WTC11 (cell line): ENCODE data around the gene CACNA1A. TPM values are rescaled to one million over a fixed set of nuclear protein-coding genes. Genes with fewer than 3 reads are reported as not detected.
A peak's percentile ranks its signal among the peaks of the same experiment; 100 is the strongest.

Experiments used
- CBFB ChIP-seq: sonication (generic); formaldehyde crosslinking; IDR thresholded peaks from 2 replicates; pipeline ENCODE4 v1.8.1; 2022; ENCODE audit warnings: mild to moderate bottlenecking, low read depth, missing genetic modification reagents
- ELF4 ChIP-seq: sonication (generic); formaldehyde crosslinking; IDR thresholded peaks from 2 replicates; pipeline ENCODE4 v1.8.1; 2022; ENCODE audit warnings: low read depth, mild to moderate bottlenecking, moderate library complexity, missing genetic modification reagents
- ESRRA ChIP-seq: sonication (generic); formaldehyde crosslinking; IDR thresholded peaks from 2 replicates; pipeline ENCODE4 v1.8.1; 2022; ENCODE audit warnings: mild to moderate bottlenecking, missing genetic modification reagents, borderline replicate concordance
- ETV6 ChIP-seq: sonication (generic); formaldehyde crosslinking; IDR thresholded peaks from 2 replicates; pipeline ENCODE4 v1.8.1; 2022; ENCODE audit warnings: mild to moderate bottlenecking, missing genetic modification reagents
- FOXK1 ChIP-seq: sonication (generic); formaldehyde crosslinking; IDR thresholded peaks from 2 replicates; pipeline ENCODE4 v1.8.0; 2022; ENCODE audit warnings: mild to moderate bottlenecking, moderate library complexity, missing genetic modification reagents
- FOXP1 ChIP-seq: sonication (generic); formaldehyde crosslinking; IDR thresholded peaks from 2 replicates; pipeline ENCODE4 v1.8.0; 2022; ENCODE audit warnings: missing genetic modification reagents, mild to moderate bottlenecking, moderate library complexity, borderline replicate concordance
- GABPB1 ChIP-seq: sonication (generic); formaldehyde crosslinking; IDR thresholded peaks from 2 replicates; pipeline ENCODE4 v1.8.1; 2023; ENCODE audit warnings: mild to moderate bottlenecking, missing genetic modification reagents
- GTF2I ChIP-seq: fragments of 250-450 bp; sonication (Bioruptor Pico); conservative IDR thresholded peaks from 2 replicates; pipeline ENCODE4 v1.4.0; 2021; ENCODE audit warnings: mild to moderate bottlenecking
- HMGA2 ChIP-seq: fragments of 250-450 bp; sonication (Bioruptor Pico); IDR thresholded peaks from 2 replicates; pipeline ENCODE4 v1.4.0; 2021; ENCODE audit warnings: mild to moderate bottlenecking, moderate library complexity
- IRF2 ChIP-seq: sonication (generic); formaldehyde crosslinking; IDR thresholded peaks from 2 replicates; pipeline ENCODE4 v1.8.0; 2022; ENCODE audit warnings: low read depth, missing genetic modification reagents, borderline replicate concordance
- KAT7 ChIP-seq: sonication (generic); formaldehyde crosslinking; IDR thresholded peaks from 2 replicates; pipeline ENCODE4 v1.8.1; 2023; ENCODE audit warnings: missing genetic modification reagents, mild to moderate bottlenecking, borderline replicate concordance
- MYBL2 ChIP-seq: sonication (generic); formaldehyde crosslinking; IDR thresholded peaks from 2 replicates; pipeline ENCODE4 v1.8.1; 2023; ENCODE audit warnings: mild to moderate bottlenecking, moderate library complexity, missing genetic modification reagents
- NR1H2 ChIP-seq: sonication (generic); formaldehyde crosslinking; IDR thresholded peaks from 2 replicates; pipeline ENCODE4 v1.9.0; 2021; ENCODE audit warnings: mild to moderate bottlenecking, moderate library complexity, missing genetic modification reagents
- NR3C1 ChIP-seq: sonication (generic); formaldehyde crosslinking; conservative IDR thresholded peaks from 2 replicates; pipeline ENCODE4 v1.8.1; 2023; ENCODE audit warnings: low read depth, mild to moderate bottlenecking, missing genetic modification reagents
- PRRX2 ChIP-seq: fragments of 250-450 bp; sonication (Bioruptor Pico); IDR thresholded peaks from 2 replicates; pipeline ENCODE4 v1.8.0; 2021; ENCODE audit warnings: mild to moderate bottlenecking
- TEAD4 ChIP-seq: sonication (generic); formaldehyde crosslinking; IDR thresholded peaks from 2 replicates; pipeline ENCODE4 v1.8.0; 2022; ENCODE audit warnings: mild to moderate bottlenecking, missing genetic modification reagents
- ZNF671 ChIP-seq: fragments of 250-450 bp; sonication (Bioruptor Pico); IDR thresholded peaks from 2 replicates; pipeline ENCODE4 v1.8.0; 2021; ENCODE audit warnings: mild to moderate bottlenecking
- total RNA-seq: library from RNA; stranded (reverse); gene quantifications from 3 replicates; pipeline ENCODE4 v1.2.3, GENCODE V29; 2021
- TF ChIP-seq, protein P1 (sequence below): sonication (generic); formaldehyde crosslinking; IDR thresholded peaks from 2 replicates; pipeline ENCODE4 v1.8.1; 2023; ENCODE audit warnings: mild to moderate bottlenecking, missing genetic modification reagents, moderate library complexity
- TF ChIP-seq, protein P2 (sequence below): sonication (generic); formaldehyde crosslinking; IDR thresholded peaks from 2 replicates; pipeline ENCODE4 v1.8.1; 2023; ENCODE audit warnings: mild to moderate bottlenecking, moderate library complexity, missing genetic modification reagents
- TF ChIP-seq, protein P3 (sequence below): fragments of 200-600 bp; IDR thresholded peaks from 2 replicates; pipeline ENCODE4 v1.8.0; 2022; ENCODE audit warnings: antibody characterized with exemption
- TF ChIP-seq, protein P4 (sequence below): sonication (generic); formaldehyde crosslinking; IDR thresholded peaks from 2 replicates; pipeline ENCODE4 v1.8.0; 2023; ENCODE audit warnings: missing genetic modification reagents
- TF ChIP-seq, protein P5 (sequence below): sonication (generic); formaldehyde crosslinking; IDR thresholded peaks from 2 replicates; pipeline ENCODE4 v1.8.0; 2023; ENCODE audit warnings: mild to moderate bottlenecking, missing genetic modification reagents
- TF ChIP-seq, protein P6 (sequence below): sonication (generic); formaldehyde crosslinking; IDR thresholded peaks from 2 replicates; pipeline ENCODE4 v1.8.0; 2022; ENCODE audit warnings: mild to moderate bottlenecking, missing genetic modification reagents
- TF ChIP-seq, protein P7 (sequence below): sonication (generic); formaldehyde crosslinking; IDR thresholded peaks from 2 replicates; pipeline ENCODE4 v1.8.1; 2022; ENCODE audit warnings: mild to moderate bottlenecking, missing genetic modification reagents, moderate library complexity, borderline replicate concordance
- TF ChIP-seq, protein P8 (sequence below): fragments of 250-450 bp; sonication (Bioruptor Pico); IDR thresholded peaks from 2 replicates; pipeline ENCODE4 v1.9.0; 2021; ENCODE audit warnings: moderate library complexity, mild to moderate bottlenecking, inconsistent platforms, borderline replicate concordance

CACNA1A gene
- total RNA-seq, 1 experiment from 2014 or later: 28.9 TPM

DNA sequence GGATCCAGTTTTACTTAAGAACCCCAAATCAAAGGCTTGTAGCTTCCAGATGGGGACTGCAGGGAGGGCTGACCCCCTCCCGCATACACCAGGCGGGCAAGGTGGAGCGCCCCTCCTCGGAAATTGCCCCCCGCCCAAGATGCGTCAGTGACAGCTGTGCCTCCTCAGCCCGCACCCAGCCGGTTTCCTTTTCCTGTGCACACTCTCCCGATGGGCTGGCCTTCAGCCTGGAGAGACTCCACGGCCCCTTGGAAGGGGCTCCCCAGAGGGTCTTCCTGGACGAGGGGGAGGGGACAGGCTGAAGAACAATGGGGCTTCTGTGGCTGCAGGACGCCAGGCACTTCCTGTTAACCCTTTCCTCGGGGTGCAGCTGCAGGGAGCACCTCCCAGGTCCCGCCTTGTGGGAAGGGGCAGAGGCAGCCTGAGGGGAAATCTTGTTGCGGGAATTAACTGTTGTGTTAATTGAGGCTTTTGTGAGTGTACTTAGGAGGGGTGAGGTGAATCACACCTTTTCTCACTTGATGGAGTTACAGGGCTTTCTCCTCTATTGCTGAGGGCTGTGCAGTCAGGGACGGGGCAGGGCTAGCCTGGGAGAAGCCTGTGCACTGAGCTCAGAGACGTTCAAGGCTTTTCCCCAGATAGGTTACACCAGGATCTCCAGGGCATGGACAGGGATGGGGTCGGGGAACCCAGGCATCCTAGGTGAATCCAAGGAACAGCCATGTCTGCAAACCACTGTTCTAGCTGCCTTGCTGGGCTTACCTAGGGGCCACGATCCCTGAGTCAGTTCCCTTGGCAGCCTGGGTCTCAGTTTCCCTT is 341.7 kb downstream of the CACNA1A start (continued):
- TF ChIP-seq, protein P1, sequence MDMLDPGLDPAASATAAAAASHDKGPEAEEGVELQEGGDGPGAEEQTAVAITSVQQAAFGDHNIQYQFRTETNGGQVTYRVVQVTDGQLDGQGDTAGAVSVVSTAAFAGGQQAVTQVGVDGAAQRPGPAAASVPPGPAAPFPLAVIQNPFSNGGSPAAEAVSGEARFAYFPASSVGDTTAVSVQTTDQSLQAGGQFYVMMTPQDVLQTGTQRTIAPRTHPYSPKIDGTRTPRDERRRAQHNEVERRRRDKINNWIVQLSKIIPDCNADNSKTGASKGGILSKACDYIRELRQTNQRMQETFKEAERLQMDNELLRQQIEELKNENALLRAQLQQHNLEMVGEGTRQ (CRISPR knock-in tag): peak; percentile 55
- TF ChIP-seq ELF4: no peak
- TF ChIP-seq FOXP1 (CRISPR knock-in tag): peak; percentile 91; the same call in 1 of the 2 replicates
- peak; percentile 99 for TF ChIP-seq ETV6 (CRISPR knock-in tag)
- TF ChIP-seq FOXK1 (CRISPR knock-in tag): peak; percentile 87
- no peak for TF ChIP-seq TEAD4 (CRISPR knock-in tag)
- TF ChIP-seq IRF2 (CRISPR knock-in tag): no peak
- TF ChIP-seq GABPB1 (CRISPR knock-in tag): peak; percentile 66; the same call in 1 of the 2 replicates
- no peak for TF ChIP-seq ESRRA (CRISPR knock-in tag)
- TF ChIP-seq HMGA2: no peak
- no peak for TF ChIP-seq KAT7 (CRISPR knock-in tag)
- TF ChIP-seq, protein P2, sequence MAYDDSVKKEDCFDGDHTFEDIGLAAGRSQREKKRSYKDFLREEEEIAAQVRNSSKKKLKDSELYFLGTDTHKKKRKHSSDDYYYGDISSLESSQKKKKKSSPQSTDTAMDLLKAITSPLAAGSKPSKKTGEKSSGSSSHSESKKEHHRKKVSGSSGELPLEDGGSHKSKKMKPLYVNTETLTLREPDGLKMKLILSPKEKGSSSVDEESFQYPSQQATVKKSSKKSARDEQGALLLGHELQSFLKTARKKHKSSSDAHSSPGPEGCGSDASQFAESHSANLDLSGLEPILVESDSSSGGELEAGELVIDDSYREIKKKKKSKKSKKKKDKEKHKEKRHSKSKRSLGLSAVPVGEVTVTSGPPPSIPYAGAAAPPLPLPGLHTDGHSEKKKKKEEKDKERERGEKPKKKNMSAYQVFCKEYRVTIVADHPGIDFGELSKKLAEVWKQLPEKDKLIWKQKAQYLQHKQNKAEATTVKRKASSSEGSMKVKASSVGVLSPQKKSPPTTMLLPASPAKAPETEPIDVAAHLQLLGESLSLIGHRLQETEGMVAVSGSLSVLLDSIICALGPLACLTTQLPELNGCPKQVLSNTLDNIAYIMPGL: peak; percentile 61; the same call in 1 of the 2 replicates
- TF ChIP-seq, protein P3, sequence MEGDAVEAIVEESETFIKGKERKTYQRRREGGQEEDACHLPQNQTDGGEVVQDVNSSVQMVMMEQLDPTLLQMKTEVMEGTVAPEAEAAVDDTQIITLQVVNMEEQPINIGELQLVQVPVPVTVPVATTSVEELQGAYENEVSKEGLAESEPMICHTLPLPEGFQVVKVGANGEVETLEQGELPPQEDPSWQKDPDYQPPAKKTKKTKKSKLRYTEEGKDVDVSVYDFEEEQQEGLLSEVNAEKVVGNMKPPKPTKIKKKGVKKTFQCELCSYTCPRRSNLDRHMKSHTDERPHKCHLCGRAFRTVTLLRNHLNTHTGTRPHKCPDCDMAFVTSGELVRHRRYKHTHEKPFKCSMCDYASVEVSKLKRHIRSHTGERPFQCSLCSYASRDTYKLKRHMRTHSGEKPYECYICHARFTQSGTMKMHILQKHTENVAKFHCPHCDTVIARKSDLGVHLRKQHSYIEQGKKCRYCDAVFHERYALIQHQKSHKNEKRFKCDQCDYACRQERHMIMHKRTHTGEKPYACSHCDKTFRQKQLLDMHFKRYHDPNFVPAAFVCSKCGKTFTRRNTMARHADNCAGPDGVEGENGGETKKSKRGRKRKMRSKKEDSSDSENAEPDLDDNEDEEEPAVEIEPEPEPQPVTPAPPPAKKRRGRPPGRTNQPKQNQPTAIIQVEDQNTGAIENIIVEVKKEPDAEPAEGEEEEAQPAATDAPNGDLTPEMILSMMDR: no peak
- TF ChIP-seq, protein P4, sequence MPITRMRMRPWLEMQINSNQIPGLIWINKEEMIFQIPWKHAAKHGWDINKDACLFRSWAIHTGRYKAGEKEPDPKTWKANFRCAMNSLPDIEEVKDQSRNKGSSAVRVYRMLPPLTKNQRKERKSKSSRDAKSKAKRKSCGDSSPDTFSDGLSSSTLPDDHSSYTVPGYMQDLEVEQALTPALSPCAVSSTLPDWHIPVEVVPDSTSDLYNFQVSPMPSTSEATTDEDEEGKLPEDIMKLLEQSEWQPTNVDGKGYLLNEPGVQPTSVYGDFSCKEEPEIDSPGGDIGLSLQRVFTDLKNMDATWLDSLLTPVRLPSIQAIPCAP (CRISPR knock-in tag): no peak
- TF ChIP-seq, protein P5, sequence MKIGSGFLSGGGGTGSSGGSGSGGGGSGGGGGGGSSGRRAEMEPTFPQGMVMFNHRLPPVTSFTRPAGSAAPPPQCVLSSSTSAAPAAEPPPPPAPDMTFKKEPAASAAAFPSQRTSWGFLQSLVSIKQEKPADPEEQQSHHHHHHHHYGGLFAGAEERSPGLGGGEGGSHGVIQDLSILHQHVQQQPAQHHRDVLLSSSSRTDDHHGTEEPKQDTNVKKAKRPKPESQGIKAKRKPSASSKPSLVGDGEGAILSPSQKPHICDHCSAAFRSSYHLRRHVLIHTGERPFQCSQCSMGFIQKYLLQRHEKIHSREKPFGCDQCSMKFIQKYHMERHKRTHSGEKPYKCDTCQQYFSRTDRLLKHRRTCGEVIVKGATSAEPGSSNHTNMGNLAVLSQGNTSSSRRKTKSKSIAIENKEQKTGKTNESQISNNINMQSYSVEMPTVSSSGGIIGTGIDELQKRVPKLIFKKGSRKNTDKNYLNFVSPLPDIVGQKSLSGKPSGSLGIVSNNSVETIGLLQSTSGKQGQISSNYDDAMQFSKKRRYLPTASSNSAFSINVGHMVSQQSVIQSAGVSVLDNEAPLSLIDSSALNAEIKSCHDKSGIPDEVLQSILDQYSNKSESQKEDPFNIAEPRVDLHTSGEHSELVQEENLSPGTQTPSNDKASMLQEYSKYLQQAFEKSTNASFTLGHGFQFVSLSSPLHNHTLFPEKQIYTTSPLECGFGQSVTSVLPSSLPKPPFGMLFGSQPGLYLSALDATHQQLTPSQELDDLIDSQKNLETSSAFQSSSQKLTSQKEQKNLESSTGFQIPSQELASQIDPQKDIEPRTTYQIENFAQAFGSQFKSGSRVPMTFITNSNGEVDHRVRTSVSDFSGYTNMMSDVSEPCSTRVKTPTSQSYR: peak; percentile 99
- no peak for TF ChIP-seq ZNF671 (CRISPR knock-in tag)
- TF ChIP-seq CBFB (CRISPR knock-in tag): no peak
- peak; percentile 88 for TF ChIP-seq MYBL2 (CRISPR knock-in tag)
- peak; percentile 68; the same call in 1 of the 2 replicates for TF ChIP-seq PRRX2 (CRISPR knock-in tag)
- TF ChIP-seq, protein P6, sequence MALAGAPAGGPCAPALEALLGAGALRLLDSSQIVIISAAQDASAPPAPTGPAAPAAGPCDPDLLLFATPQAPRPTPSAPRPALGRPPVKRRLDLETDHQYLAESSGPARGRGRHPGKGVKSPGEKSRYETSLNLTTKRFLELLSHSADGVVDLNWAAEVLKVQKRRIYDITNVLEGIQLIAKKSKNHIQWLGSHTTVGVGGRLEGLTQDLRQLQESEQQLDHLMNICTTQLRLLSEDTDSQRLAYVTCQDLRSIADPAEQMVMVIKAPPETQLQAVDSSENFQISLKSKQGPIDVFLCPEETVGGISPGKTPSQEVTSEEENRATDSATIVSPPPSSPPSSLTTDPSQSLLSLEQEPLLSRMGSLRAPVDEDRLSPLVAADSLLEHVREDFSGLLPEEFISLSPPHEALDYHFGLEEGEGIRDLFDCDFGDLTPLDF (CRISPR knock-in tag): no peak
- no peak for TF ChIP-seq NR1H2 (CRISPR knock-in tag)
- TF ChIP-seq GTF2I (CRISPR knock-in tag): no peak
- TF ChIP-seq, protein P7, sequence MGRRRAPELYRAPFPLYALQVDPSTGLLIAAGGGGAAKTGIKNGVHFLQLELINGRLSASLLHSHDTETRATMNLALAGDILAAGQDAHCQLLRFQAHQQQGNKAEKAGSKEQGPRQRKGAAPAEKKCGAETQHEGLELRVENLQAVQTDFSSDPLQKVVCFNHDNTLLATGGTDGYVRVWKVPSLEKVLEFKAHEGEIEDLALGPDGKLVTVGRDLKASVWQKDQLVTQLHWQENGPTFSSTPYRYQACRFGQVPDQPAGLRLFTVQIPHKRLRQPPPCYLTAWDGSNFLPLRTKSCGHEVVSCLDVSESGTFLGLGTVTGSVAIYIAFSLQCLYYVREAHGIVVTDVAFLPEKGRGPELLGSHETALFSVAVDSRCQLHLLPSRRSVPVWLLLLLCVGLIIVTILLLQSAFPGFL (CRISPR knock-in tag): no peak
- TF ChIP-seq, protein P8, sequence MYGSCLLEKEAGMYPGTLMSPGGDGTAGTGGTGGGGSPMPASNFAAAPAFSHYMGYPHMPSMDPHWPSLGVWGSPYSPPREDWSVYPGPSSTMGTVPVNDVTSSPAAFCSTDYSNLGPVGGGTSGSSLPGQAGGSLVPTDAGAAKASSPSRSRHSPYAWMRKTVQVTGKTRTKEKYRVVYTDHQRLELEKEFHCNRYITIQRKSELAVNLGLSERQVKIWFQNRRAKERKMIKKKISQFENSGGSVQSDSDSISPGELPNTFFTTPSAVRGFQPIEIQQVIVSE: no peak
- no peak for TF ChIP-seq NR3C1 (CRISPR knock-in tag)
